GM18858 (cell line): Measurements from ENCODE around the gene NFIX.

ENCODE experiments used
- ATAC-seq: cut with Tn5 transposase; IDR thresholded peaks from one replicate; pipeline ENCODE4 v1.9.1; 2021; ENCODE audit not compliant: unreplicated experiment

Gene NFIX

GRCh38 chr19:13054626-13055212 is 59.4 kb downstream of the NFIX start:
- no peak for ATAC-seq

- no peak for ATAC-seq
Observed at GRCh38 chr19:13055213-13056051, 60.2 kb downstream of the NFIX start.

DNA sequence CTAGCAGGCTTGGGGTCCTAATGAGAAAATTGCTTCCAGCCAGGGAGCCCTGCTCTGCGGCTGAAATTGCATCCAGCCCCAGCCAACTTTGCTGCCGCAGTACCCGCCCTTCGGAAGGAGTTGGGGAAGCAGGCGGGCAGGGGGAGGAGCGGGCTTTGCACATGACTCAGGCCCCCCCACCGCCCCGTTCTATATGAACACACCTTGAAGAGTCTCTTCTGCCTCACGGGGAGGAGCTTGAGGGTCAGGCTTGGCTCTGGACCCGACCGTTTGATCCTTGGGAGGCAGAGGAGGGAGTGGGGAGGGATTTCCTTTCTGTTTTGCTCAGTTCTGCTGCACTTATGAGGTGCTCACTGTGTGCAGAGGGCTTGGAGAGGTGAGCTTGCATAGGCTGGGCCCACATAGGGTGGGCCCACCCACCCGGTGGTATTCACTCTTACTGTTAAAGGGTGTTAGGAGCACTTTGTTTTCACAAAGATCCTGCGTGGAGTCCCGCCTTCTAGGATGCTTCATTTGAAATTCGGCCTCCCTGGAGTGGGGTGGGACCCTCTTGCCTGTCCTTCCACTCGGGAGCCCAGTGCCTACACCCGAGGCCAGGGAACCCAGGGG is 60.9 kb downstream of the NFIX start:
- no peak for ATAC-seq

GRCh38 chr19:13057147-13057572 is 61.9 kb downstream of the NFIX start:
- no peak for ATAC-seq

GRCh38 chr19:13057744-13058143 is 62.5 kb downstream of the NFIX start:
- ATAC-seq, result no peak

DNA sequence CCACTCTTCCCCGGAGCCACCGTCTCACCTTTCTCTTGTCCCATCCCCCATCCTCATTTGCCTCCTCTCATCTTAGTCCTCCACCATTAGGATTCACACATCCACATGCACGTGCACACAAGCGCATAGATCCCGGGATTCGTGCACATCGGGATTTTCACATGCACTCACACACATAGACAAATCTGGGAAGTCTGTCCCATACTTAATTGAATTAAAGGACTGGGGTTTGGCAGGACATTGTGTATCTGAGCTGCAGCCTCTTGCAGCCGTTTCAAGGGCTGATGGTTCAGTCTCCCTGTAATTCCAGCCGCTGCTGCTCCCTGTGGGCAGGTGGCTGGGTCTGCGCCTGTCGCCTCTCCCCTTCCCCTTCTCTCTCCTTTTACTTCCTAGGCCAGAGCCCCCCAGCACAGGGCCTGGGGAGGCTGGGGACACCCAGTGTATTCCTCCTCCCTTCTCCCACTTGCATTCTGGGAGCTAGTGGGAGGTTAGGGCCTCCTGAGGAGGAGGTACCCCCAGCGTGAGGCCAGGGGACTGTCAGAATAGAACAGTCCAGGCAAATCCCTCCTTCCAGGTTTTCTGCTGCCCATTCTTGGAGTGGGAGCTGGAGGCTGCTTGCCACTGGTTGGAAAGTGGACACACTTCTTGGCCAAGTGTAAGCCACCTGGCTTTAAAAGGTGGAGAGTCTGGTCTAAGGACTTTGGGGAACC is 63.8 kb downstream of the NFIX start:
- ATAC-seq, result no peak

- ATAC-seq, result no peak
Observed at GRCh38 chr19:13060233-13060963, 65.1 kb downstream of the NFIX start.

DNA sequence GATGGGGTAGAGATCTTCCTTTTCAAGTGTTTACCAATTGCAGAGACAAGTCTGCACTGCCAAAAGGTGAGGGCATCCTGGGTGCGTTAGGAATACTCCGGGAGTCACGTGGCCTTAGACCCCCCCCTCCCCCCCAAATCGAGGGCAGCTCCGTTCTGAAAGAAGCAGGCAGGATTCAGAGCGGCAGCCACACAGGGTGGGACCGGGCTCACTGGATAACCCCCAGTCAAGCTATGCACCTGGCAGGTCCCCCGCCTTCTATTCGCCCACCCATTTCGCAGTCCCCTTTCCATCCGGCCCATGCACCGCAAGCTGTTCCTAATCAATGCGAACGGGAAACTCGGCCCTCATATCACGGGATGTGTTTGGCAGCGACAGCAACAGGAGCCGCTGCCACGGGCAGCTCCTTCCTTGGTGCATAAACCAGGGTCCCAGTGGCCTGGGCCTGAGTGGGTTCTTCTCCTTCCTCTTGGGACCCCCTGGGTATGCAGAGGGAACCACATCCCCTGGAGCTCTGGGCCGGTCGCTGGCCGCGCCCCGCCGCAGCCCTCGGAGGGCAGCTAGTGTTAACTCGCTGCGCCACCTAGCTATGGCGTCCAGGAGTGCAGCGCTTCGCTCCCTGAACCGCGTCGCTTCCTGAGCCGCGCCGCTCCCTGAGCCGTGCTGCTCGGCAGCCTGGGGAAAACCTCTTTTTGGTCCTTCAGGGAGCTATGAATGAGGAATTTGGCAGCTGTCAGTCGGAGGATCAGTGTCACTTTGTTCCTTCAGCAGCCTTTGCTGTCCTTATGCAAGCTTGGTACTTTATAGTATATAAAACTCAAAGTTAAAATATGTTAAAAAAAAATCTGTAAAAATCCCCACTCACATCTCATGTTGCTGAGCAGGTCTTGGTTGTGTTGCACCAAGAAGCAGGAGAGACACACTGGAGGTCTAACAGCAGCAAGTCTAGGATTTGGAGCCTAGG is 66.0 kb downstream of the NFIX start:
- ATAC-seq, result no peak

GRCh38 chr19:13062317-13062716 is 67.0 kb downstream of the NFIX start:
- ATAC-seq, result no peak

- ATAC-seq, result no peak
Observed at GRCh38 chr19:13063461-13064091, 68.3 kb downstream of the NFIX start.

- ATAC-seq, result no peak
Observed at GRCh38 chr19:13064092-13064489, 68.8 kb downstream of the NFIX start.

GRCh38 chr19:13066226-13066625 is 71.0 kb downstream of the NFIX start:
- ATAC-seq, result no peak

GRCh38 chr19:13066933-13067807 is 71.9 kb downstream of the NFIX start:
- no peak for ATAC-seq

- ATAC-seq, result no peak
Observed at GRCh38 chr19:13068085-13068846, 73.0 kb downstream of the NFIX start.

GRCh38 chr19:13069415-13070359 is 74.4 kb downstream of the NFIX start:
- no peak for ATAC-seq

- ATAC-seq, result no peak
Observed at GRCh38 chr19:13070425-13071140, 75.3 kb downstream of the NFIX start.
